Peyer's patch (tissue), 4 donors: Measurements from ENCODE around the gene RPE. TPM values are rescaled to one million over a fixed set of nuclear protein-coding genes. Genes with fewer than 3 reads are reported as not detected.

Experiments
- DNase-seq, 3 donors: peaks; one replicate each; pipeline ENCODE4 v3.0.0-alpha.2; 2017 to 2019
- H3K27ac ChIP-seq, 4 donors: fragments of 200-600 bp; sonication (generic); one replicate each; pipeline ENCODE4 v1.5.1; 2016 to 2019
- H3K27me3 ChIP-seq, 2 donors: fragments of 200-600 bp; sonication (generic); one replicate each; pipeline ENCODE4 v1.5.1; 2019
- H3K36me3 ChIP-seq, 3 donors: fragments of 200-600 bp; sonication (generic); one replicate each; pipeline ENCODE4 v1.5.1; 2016 to 2019
- H3K4me1 ChIP-seq, 4 donors: fragments of 200-600 bp; sonication (generic); one replicate each; pipeline ENCODE4 v1.5.1; 2016 to 2019
- H3K4me3 ChIP-seq, 4 donors: fragments of 200-600 bp; sonication (generic); 1 replicate in 3 of 4; 2 replicates in 1 of 4; pipeline ENCODE4 v1.5.1; 2016 to 2019; ENCODE audit warnings: mild to moderate bottlenecking in 1 of 4
- H3K9me3 ChIP-seq, 4 donors: fragments of 200-600 bp; sonication (generic); one replicate each; pipeline ENCODE4 v1.5.1; 2016 to 2019; ENCODE audit warnings: mild to moderate bottlenecking in 1 of 4
- POLR2A ChIP-seq, 2 donors: fragments of 450-650 bp; IDR thresholded peaks; one replicate each; pipeline ENCODE4 v1.5.1; 2017; ENCODE audit warnings: antibody characterized with exemption in 2 of 2, mild to moderate bottlenecking in 2 of 2, moderate library complexity in 2 of 2
- total RNA-seq, 4 donors: library from RNA; depleted of rRNA; stranded (reverse); fragments of >200 nt; gene quantifications; one replicate each; pipeline ENCODE4 v1.1.0, GENCODE V29; 2016
- TF ChIP-seq, protein P1 (sequence below), 6 experiments: fragments of 450-650 bp in 4 of 6; fragments of 200-600 bp in 2 of 6; sonication (generic) in 1 of 6; IDR thresholded peaks; one replicate each; pipeline ENCODE4 v1.5.1; 2017 to 2019; ENCODE audit warnings: antibody characterized with exemption in 6 of 6, mild to moderate bottlenecking in 3 of 6, moderate library complexity in 1 of 6

RPE gene
- total RNA-seq, 4 donors from 2014 or later: 20.8 to 46.1 (median 35.5) TPM

DNA sequence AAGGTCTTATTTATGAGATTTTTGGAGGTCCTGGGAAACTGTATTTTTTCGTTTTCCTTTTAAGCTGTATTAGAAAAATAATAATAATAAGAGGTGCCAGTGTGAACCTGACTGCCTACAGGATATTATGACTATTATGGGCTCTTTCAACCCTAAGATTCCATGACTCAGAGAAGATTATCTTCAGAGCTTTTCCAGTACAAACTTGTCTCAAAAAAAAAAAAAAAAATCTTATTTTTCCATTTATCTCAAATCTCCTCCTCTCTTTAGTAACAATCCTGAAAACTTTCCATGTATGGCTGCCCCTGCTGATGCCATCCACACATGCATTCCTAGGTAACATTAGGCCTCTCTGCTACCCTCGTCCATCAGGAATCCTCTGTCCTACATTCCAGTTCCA lies 36.7 kb upstream of the RPE start:
- no peaks in the 10 kb centered on the region for H3K4me1 ChIP-seq
- no peaks in the 10 kb centered on the region for H3K9me3 ChIP-seq
- H3K27ac ChIP-seq: no peak overlapping the region
- no peak for DNase-seq
- H3K27me3 ChIP-seq: no peaks in the 10 kb centered on the region
- no peak overlapping the region for H3K4me3 ChIP-seq
- no peaks in the 10 kb centered on the region for H3K36me3 ChIP-seq
- TF ChIP-seq, protein P1, sequence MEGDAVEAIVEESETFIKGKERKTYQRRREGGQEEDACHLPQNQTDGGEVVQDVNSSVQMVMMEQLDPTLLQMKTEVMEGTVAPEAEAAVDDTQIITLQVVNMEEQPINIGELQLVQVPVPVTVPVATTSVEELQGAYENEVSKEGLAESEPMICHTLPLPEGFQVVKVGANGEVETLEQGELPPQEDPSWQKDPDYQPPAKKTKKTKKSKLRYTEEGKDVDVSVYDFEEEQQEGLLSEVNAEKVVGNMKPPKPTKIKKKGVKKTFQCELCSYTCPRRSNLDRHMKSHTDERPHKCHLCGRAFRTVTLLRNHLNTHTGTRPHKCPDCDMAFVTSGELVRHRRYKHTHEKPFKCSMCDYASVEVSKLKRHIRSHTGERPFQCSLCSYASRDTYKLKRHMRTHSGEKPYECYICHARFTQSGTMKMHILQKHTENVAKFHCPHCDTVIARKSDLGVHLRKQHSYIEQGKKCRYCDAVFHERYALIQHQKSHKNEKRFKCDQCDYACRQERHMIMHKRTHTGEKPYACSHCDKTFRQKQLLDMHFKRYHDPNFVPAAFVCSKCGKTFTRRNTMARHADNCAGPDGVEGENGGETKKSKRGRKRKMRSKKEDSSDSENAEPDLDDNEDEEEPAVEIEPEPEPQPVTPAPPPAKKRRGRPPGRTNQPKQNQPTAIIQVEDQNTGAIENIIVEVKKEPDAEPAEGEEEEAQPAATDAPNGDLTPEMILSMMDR (IDR thresholded peaks at IDR 0.05): no peak
- TF ChIP-seq POLR2A (IDR thresholded peaks at IDR 0.05): no peak

DNA sequence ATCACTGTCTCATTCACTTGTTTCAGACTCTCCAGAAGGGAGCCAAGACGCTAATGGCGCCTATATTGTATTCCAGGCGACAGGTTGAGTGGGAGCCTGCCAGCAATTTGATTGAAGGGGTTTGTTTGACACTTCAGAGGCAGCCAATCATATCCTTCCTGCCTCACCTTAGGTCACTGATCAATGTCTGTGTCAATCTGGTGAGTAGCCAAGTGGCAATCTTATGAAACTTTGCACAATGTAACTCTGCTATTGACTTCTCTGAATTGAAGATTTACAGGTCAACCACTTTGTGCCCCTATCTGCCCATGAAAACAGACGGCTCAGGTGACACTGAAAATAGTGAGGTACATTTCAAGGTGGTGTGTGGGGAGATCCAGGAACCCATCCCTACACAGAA lies 32.7 kb upstream of the RPE start:
- Histone ChIP-seq H3K36me3 (no peaks in the 10 kb centered on the region), H3K4me1 (no peaks in the 10 kb centered on the region), H3K27ac (no peak overlapping the region), H3K9me3 (no peaks in the 10 kb centered on the region), H3K4me3 (no peak overlapping the region), H3K27me3 (no peaks in the 10 kb centered on the region)
- TF ChIP-seq, protein P1 (IDR thresholded peaks at IDR 0.05): no peak
- no peak for TF ChIP-seq POLR2A (IDR thresholded peaks at IDR 0.05)
- no peak for DNase-seq

DNA sequence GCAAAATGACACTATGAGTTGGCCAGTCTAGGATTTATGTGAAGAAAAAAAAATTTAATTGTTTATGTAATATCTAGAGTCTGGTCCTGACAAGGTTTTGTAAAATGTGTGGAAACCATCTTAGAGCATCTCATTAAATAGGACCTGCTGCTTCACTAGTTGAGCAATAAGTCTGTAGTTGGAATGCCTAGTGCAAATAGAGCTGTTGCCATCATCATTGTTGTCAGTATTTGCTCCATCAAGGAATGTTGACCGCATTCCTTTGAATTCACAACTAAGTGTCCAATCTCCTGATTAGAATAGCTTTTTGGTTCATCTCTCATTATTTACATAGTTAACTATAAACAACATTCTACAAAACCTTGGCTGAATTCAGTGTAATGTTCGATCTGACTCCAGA lies 32.2 kb upstream of the RPE start:
- TF ChIP-seq, protein P1 (IDR thresholded peaks at IDR 0.05): no peak
- TF ChIP-seq POLR2A (IDR thresholded peaks at IDR 0.05): no peak
- Histone ChIP-seq H3K36me3 (no peaks in the 10 kb centered on the region), H3K27ac (no peak overlapping the region), H3K4me3 (no peak overlapping the region), H3K27me3 (no peaks in the 10 kb centered on the region), H3K4me1 (no peaks in the 10 kb centered on the region), H3K9me3 (no peaks in the 10 kb centered on the region)
- DNase-seq: no peak

DNA sequence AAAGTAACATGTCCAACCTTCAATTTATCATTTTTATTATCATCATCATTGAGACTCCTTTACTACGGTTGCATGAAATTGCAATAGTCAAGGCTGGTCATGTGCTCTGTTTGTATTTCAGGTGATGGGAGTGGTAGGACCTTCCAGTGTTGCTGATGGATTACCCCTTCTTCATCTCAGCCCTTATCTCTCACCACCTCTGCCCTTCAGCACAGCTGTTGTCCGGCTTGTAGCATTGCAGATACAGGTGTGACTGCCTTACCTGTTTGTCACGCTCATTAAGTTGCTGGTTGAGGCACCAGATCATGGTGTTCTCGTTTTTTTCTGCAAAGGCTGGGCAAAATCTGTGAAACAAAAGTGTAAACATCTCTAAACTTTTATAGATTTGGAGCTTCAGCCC lies 31.7 kb upstream of the RPE start:
- no peak for DNase-seq
- Histone ChIP-seq H3K27me3 (no peaks in the 10 kb centered on the region), H3K4me3 (no peak overlapping the region), H3K27ac (no peak overlapping the region), H3K36me3 (no peaks in the 10 kb centered on the region), H3K4me1 (no peaks in the 10 kb centered on the region), H3K9me3 (no peaks in the 10 kb centered on the region)
- no peak for TF ChIP-seq POLR2A (IDR thresholded peaks at IDR 0.05)
- TF ChIP-seq, protein P1 (IDR thresholded peaks at IDR 0.05): no peak

DNA sequence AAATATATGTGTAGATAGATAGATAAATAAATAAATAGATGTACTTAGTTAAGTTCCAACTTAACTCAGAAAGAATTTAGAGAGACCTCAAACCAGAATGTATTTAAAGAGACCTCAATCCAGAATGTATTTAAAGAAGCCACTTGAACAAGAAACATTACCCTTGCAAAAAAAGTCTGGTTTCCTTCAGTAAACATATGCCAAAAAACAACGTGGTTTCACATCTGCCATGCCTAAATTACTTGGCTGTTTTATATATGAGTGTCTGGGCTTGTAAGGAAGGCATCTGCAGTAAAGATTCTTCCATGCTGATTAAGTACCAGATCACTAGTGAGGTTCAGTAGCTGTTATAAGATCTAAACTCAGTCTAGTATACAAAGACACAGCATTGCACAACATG lies 29.1 kb upstream of the RPE start:
- TF ChIP-seq, protein P1 (IDR thresholded peaks at IDR 0.05): no peak
- no peak for TF ChIP-seq POLR2A (IDR thresholded peaks at IDR 0.05)
- no peaks in the 10 kb centered on the region for H3K27me3 ChIP-seq
- no peak for DNase-seq
- H3K4me1 ChIP-seq: no peaks in the 10 kb centered on the region
- no peak overlapping the region for H3K4me3 ChIP-seq
- no peaks in the 10 kb centered on the region for H3K9me3 ChIP-seq
- H3K36me3 ChIP-seq: no peaks in the 10 kb centered on the region
- no peak overlapping the region for H3K27ac ChIP-seq

DNA sequence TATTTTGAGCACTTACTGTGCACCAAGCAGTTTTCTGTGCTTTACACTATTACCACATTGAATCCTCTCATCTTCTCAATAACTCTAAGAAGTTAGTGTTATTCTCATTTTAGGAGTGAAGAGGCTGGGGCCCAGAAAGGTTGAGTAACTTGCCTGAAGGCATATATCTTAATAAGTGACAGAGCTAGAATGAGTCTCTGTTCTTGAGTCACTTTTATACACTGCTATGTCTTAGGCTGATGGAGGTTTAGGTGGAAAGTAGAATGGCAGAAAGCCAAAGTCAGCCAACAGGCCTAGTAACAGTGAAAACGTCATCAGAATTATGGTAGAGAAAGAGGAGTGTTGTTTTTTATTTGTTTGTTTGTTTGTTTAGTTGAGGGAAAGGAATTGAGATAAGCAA lies 27.9 kb upstream of the RPE start:
- H3K4me1 ChIP-seq: no peaks in the 10 kb centered on the region
- TF ChIP-seq, protein P1 (IDR thresholded peaks at IDR 0.05): no peak
- TF ChIP-seq POLR2A (IDR thresholded peaks at IDR 0.05): no peak

More for the DNA sequence above, 27.9 kb upstream of the RPE start:
- H3K27ac ChIP-seq: no peak overlapping the region
- no peaks in the 10 kb centered on the region for H3K9me3 ChIP-seq
- no peaks in the 10 kb centered on the region for H3K36me3 ChIP-seq
- no peak overlapping the region for H3K4me3 ChIP-seq
- DNase-seq: no peak
- H3K27me3 ChIP-seq: no peaks in the 10 kb centered on the region
